H1 (cell line): ENCODE measurements around the gene PPM1G. TPM values are rescaled to one million over a fixed set of nuclear protein-coding genes. Genes with fewer than 3 reads are reported as not detected.
A peak's percentile ranks its signal among the peaks of the same experiment; 100 is the strongest.

Experiments
- BACH1 ChIP-seq: IDR thresholded peaks from 2 replicates; pipeline ENCODE4 v1.6.1; 2012; ENCODE audit warnings: low read length, improper control_type of control experiment
- CHD7 ChIP-seq: fragments of 300-600 bp; sonication (generic); IDR thresholded peaks from 2 replicates; pipeline ENCODE4 v1.7.1; 2012; ENCODE audit warnings: low read length, moderate library complexity, mild to moderate bottlenecking, inconsistent platforms; ENCODE audit not compliant: insufficient replicate concordance
- CREB1 ChIP-seq: IDR thresholded peaks from 2 replicates; pipeline ENCODE4 v1.6.1; 2012; ENCODE audit warnings: inconsistent platforms
- CTBP2 ChIP-seq: IDR thresholded peaks from 2 replicates; pipeline ENCODE4 v1.7.0; 2011; ENCODE audit warnings: borderline replicate concordance, mild to moderate bottlenecking, moderate library complexity, mixed read lengths, low read length; ENCODE audit not compliant: insufficient read depth, insufficient read length
- GABPA ChIP-seq: IDR thresholded peaks from 2 replicates; pipeline ENCODE4 v1.6.1; 2011; ENCODE audit warnings: mild to moderate bottlenecking, low read length, moderate library complexity, borderline replicate concordance; ENCODE audit not compliant: insufficient read depth
- PHF8 ChIP-seq: fragments of 200-600 bp; sonication (generic); conservative IDR thresholded peaks from 2 replicates; pipeline ENCODE4 v1.7.1; 2012; ENCODE audit warnings: low read depth, mild to moderate bottlenecking, inconsistent platforms, low read length, moderate library complexity
- RAD21 ChIP-seq, 2 experiments: IDR thresholded peaks in 1 of 2; conservative IDR thresholded peaks in 1 of 2; 2 replicates each; pipeline ENCODE4 v1.6.1; 2011; ENCODE audit warnings: low read depth in 2 of 2, low read length in 2 of 2, improper control_type of control experiment in 1 of 2, inconsistent platforms in 1 of 2, mild to moderate bottlenecking in 1 of 2, moderate library complexity in 1 of 2
- SIN3A ChIP-seq, 2 experiments: IDR thresholded peaks in 1 of 2; conservative IDR thresholded peaks in 1 of 2; 2 replicates each; pipeline ENCODE4 v1.6.1; 2011 to 2012; ENCODE audit warnings: low read length in 2 of 2, improper control_type of control experiment in 1 of 2, low read depth in 1 of 2, mild to moderate bottlenecking in 1 of 2
- SP1 ChIP-seq: IDR thresholded peaks from 2 replicates; pipeline ENCODE4 v1.6.1; 2011; ENCODE audit warnings: low read depth, low read length
- polyA plus RNA-seq, 7 experiments: library from polyadenylated mRNA; depleted of rRNA in 3 of 7; stranded (reverse) in 5 of 7; unstranded in 2 of 7; fragments of >200 nt in 5 of 7; fragments of 200-250 nt in 2 of 7; gene quantifications; 1 replicate in 5 of 7; 2 replicates in 1 of 7; 4 replicates in 1 of 7; pipeline versions ENCODE4 v1.2.1 to v1.2.3, GENCODE V29; 2011 to 2013; ENCODE audit warnings: missing spikeins in 2 of 7, mixed read lengths in 2 of 7
- total RNA-seq: library from RNA; stranded (reverse); fragmentation: NEBNext Ultra II Directional; extraction: Animal tissue kit (Norgen Biotek cat#: 25700); gene quantifications from 2 replicates; pipeline ENCODE4 v1.2.1, GENCODE V29; 2021

The PPM1G gene
- total and polyA plus RNA-seq, 2 of the 8 experiments (the other 6 are each of a cell fraction or from before 2014, with no cell fraction given) = 73.3 to 203 TPM

GRCh38 chr2:27370026-27370815 is 39.2 kb downstream of the PPM1G start, which contains the start of the genes EIF2B4 and SNX17 (continued):
- TF ChIP-seq CHD7 (no peak), GABPA (no peak; the same call in 1 of the 2 replicates), PHF8 (peak; percentile 72), SP1 (peak; percentile 94), CREB1 (peak; percentile 87), BACH1 (peak; percentile 86), RAD21 (IDR thresholded peaks at IDR 0.05 in 1 of 2, conservative IDR thresholded peaks at IDR 0.05 in 1 of 2; ENCODE audit: low read depth in 2 of 2, low read length in 2 of 2) (peak; percentile 50 to 58; a peak in 3 of 4 replicates), CTBP2 (peak; percentile 44), SIN3A (conservative IDR thresholded peaks at IDR 0.05 in 1 of 2, IDR thresholded peaks at IDR 0.05 in 1 of 2; ENCODE audit: low read depth in 1 of 2, low read length in 2 of 2) (peak in 1 of 2 experiments; percentile 89; a peak in 3 of 4 replicates)
